ENCODE data around the gene HEATR1. TPM values are rescaled to one million over a fixed set of nuclear protein-coding genes. Genes with fewer than 3 reads are reported as not detected.

HEATR1 gene
- total RNA-seq, 4 donors from 2014 or later: 23.0 to 37.5 (median 25.5) TPM

DNA sequence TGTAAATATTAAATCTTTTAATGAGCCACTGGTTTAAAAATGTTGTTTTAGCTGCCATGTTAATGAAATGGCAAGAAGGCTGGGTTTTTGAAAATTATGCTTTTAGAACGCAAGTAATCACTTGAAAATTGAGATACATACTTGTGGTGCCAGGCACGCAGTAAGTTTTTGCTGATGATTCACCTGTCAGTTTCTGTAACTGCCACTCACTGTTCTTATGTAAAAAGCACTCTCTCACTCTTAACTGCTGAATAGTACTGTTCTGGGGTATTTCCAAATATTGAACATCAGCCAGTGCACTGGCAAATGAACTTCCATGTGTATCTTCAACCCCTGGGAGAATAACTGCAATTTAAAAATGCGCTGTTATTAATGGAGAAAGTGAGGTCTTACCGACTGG, 62.6 kb downstream of the HEATR1 start:
- Histone ChIP-seq H3K9me3 (no peaks in the 10 kb centered on the region), H3K4me1 (no peaks in the 10 kb centered on the region), H3K27me3 (no peaks in the 10 kb centered on the region), H3K36me3 (peaks cover 43 to 57% of the 10 kb centered on the region in 2 donors), H3K4me3 (replicated peaks in 1 of 3) (no peak overlapping the region), H3K27ac (no peak overlapping the region)
- 93 to 94% methylated on average over 4 of the region's 4 CpGs for WGBS, 2 donors
- no peak for DNase-seq
- intact Hi-C loops (cut with DNase I): loop anchor here (10.0 kb wide), 1 partner anchor 53 kb away; no protein-coding TSS in a partner anchor
- no peak for TF ChIP-seq POLR2A (IDR thresholded peaks at IDR 0.05)
- TF ChIP-seq, protein P1, sequence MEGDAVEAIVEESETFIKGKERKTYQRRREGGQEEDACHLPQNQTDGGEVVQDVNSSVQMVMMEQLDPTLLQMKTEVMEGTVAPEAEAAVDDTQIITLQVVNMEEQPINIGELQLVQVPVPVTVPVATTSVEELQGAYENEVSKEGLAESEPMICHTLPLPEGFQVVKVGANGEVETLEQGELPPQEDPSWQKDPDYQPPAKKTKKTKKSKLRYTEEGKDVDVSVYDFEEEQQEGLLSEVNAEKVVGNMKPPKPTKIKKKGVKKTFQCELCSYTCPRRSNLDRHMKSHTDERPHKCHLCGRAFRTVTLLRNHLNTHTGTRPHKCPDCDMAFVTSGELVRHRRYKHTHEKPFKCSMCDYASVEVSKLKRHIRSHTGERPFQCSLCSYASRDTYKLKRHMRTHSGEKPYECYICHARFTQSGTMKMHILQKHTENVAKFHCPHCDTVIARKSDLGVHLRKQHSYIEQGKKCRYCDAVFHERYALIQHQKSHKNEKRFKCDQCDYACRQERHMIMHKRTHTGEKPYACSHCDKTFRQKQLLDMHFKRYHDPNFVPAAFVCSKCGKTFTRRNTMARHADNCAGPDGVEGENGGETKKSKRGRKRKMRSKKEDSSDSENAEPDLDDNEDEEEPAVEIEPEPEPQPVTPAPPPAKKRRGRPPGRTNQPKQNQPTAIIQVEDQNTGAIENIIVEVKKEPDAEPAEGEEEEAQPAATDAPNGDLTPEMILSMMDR (IDR thresholded peaks at IDR 0.05): no peak

DNA sequence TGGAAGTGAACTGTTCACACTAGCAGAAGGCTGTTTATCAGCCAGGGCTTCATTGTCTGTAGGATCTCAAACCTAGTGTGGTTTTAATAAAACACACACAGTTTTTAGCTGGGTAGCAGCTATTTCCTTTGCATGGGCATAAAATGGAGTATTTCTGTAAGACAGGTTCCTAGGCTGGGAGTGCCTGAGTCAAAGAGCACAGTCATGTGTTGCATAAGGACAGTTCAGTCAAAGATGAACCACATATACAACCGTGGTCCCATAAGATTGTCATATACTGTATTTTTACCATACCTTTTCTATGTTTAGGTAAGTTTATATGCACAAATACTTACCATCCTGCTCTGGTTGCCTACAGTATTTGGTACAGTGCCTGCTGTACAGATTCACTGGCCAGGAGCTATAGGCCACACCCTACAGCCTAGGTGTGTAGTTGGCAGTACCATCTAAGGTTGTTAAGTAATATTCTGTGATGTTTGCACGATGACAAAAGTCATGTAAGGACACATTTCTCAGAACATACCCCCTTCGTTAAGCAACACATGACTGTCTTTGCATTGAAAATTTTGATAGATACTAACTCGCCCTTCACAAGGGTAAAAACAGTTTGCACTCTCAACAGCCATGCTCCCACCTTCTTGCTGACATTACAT, 63.4 kb downstream of the HEATR1 start:
- Histone ChIP-seq H3K9me3 (no peaks in the 10 kb centered on the region), H3K4me1 (no peaks in the 10 kb centered on the region), H3K27me3 (no peaks in the 10 kb centered on the region), H3K36me3 (peaks cover 40 to 55% of the 10 kb centered on the region in 2 donors), H3K4me3 (replicated peaks in 1 of 3) (no peak overlapping the region), H3K27ac (no peak overlapping the region)
- WGBS, 2 donors: 93 to 96% methylated on average over 4 of the region's 4 CpGs
- intact Hi-C loops (cut with DNase I): loop anchor here (10.0 kb wide), 1 partner anchor 54 kb away; no protein-coding TSS in a partner anchor
- DNase-seq: no peak
- no peak for TF ChIP-seq POLR2A (IDR thresholded peaks at IDR 0.05)
- TF ChIP-seq, protein P1 (IDR thresholded peaks at IDR 0.05): no peak

DNA sequence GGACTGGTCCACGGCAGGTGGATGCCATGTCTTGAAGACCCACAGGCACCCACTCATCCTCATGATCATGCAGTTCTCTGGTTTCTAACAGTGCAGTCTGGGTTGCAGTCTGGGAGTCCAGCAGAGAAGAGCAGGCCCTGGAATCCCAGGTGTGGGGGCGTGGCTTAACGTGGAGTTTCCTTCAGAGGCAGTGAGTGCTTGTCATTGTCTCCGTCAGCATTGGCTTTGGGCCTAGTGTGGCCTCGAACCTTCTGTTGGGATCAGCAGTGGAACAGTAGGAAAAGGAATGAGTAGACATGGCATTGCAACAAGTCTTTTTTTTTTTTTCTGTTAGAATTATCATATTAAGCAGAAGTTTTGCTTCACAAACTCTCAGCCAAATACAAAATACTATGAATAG, 67.8 kb downstream of the HEATR1 start:
- no peak for DNase-seq
- WGBS, 2 donors: 87 to 90% methylated on average over 5 of the region's 5 CpGs
- peaks cover 23 to 29% of the 10 kb centered on the region in 2 donors for H3K36me3 ChIP-seq
- intact Hi-C loops (cut with DNase I): no loop called here
- no peaks in the 10 kb centered on the region for H3K4me1 ChIP-seq
- no peaks in the 10 kb centered on the region for H3K9me3 ChIP-seq
- no peak overlapping the region for H3K27ac ChIP-seq
- no peaks in the 10 kb centered on the region for H3K27me3 ChIP-seq
- no peak overlapping the region for H3K4me3 ChIP-seq (replicated peaks in 1 of 3)
- TF ChIP-seq POLR2A (IDR thresholded peaks at IDR 0.05): no peak
- TF ChIP-seq, protein P1 (IDR thresholded peaks at IDR 0.05): no peak

DNA sequence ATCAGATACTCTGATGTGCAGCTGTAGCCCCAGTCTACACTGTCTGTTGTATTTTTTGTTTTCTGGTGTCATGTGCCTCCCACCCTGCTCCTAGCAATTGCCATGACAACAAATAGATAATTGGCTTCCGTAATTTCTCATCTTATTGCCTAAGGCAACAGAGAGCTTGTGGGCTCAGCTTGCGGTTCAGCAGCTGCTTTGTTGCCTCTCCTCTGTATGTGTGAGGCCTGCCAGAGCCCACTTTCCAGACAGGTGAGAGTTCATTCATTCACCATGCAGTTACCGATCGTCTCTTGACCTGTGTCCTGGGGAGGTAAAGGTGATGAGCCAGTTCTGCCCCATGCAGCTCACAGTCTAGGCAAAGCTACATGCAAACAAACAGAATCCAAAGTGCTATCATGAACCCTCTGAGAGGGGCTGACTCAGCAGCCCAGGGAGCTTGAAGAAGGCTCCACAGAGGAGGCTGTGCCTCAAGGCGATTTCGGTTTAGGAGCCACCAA, 68.6 kb downstream of the HEATR1 start:
- H3K4me1 ChIP-seq: no peaks in the 10 kb centered on the region
- H3K27ac ChIP-seq: no peak overlapping the region
- H3K4me3 ChIP-seq (replicated peaks in 1 of 3): no peak overlapping the region
- H3K36me3 ChIP-seq: peaks cover 22 to 23% of the 10 kb centered on the region in 2 donors
- intact Hi-C loops (cut with DNase I): no loop called here
- DNase-seq: no peak
- H3K9me3 ChIP-seq: no peaks in the 10 kb centered on the region
- no peaks in the 10 kb centered on the region for H3K27me3 ChIP-seq
- 92 to 93% methylated on average over 6 of the region's 6 CpGs for WGBS, 2 donors
- TF ChIP-seq, protein P1 (IDR thresholded peaks at IDR 0.05): no peak
- no peak for TF ChIP-seq POLR2A (IDR thresholded peaks at IDR 0.05)

DNA sequence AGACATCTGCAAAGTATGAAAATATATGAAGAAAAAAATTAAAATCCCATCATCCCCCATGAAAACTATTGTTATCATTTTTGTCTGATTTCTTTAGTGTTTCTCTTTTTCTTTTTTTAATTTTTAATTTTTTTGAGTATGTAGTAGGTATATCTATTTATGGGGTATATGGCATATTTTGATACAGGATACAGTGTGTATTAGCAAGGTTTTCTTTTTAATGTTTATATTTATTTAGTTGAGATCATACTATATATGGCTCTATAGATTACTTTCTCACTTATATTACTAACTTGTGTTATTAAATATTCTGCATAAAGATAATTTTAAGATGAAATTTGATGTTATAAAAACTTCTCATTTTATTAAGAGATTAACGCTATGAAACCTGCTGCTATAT, 69.1 kb downstream of the HEATR1 start:
- WGBS, 2 donors: 93 to 96% methylated on average over 1 of the region's 1 CpG
- no peak overlapping the region for H3K4me3 ChIP-seq (replicated peaks in 1 of 3)
- H3K27me3 ChIP-seq: no peaks in the 10 kb centered on the region
- H3K27ac ChIP-seq: no peak overlapping the region
- H3K36me3 ChIP-seq: peaks cover 18 to 22% of the 10 kb centered on the region in 2 donors
- TF ChIP-seq, protein P1 (IDR thresholded peaks at IDR 0.05): no peak
- TF ChIP-seq POLR2A (IDR thresholded peaks at IDR 0.05): no peak
- intact Hi-C loops (cut with DNase I): no loop called here
- no peak for DNase-seq
- H3K4me1 ChIP-seq: no peaks in the 10 kb centered on the region
- H3K9me3 ChIP-seq: no peaks in the 10 kb centered on the region

Data from thyroid gland (tissue), 4 donors.